Keratinocyte (primary cell): ENCODE measurements around the gene ARIH1.

ENCODE experiments used
- EZH2 ChIP-seq: IDR thresholded peaks from one replicate; pipeline ENCODE4 v1.6.1; 2012; ENCODE audit warnings: inconsistent platforms, mild to moderate bottlenecking, low read length, moderate library complexity
- TF ChIP-seq, protein P1 (sequence below), 3 experiments: IDR thresholded peaks in 1 of 3; conservative IDR thresholded peaks in 1 of 3; optimal IDR thresholded peaks in 1 of 3; 2 replicates in 2 of 3; 3 replicates in 1 of 3; pipeline versions ENCODE3 to v1.5.1; 2011; ENCODE audit warnings: low read length in 3 of 3, mild to moderate bottlenecking in 3 of 3, moderate library complexity in 2 of 3, control low read depth in 1 of 3, inconsistent platforms in 1 of 3; ENCODE audit not compliant: insufficient read depth in 2 of 3; ENCODE audit errors: extremely low read depth in 1 of 3

DNA sequence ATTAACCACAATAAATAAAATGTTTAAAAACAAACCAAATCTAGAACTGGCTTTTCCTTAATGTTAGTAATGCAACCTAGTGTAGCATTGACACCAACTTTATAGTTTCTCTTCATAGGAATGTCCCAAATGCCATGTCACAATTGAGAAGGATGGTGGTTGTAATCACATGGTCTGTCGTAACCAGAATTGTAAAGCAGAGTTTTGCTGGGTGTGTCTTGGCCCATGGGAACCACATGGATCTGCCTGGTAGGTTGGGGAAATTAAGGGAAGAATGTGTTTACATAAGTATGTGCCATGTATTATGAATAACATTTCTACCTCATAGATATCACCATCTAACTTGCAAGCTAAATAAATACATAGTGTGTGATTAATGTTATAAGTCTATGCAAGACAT, 95.9 kb downstream of the ARIH1 start:
- TF ChIP-seq, protein P1, sequence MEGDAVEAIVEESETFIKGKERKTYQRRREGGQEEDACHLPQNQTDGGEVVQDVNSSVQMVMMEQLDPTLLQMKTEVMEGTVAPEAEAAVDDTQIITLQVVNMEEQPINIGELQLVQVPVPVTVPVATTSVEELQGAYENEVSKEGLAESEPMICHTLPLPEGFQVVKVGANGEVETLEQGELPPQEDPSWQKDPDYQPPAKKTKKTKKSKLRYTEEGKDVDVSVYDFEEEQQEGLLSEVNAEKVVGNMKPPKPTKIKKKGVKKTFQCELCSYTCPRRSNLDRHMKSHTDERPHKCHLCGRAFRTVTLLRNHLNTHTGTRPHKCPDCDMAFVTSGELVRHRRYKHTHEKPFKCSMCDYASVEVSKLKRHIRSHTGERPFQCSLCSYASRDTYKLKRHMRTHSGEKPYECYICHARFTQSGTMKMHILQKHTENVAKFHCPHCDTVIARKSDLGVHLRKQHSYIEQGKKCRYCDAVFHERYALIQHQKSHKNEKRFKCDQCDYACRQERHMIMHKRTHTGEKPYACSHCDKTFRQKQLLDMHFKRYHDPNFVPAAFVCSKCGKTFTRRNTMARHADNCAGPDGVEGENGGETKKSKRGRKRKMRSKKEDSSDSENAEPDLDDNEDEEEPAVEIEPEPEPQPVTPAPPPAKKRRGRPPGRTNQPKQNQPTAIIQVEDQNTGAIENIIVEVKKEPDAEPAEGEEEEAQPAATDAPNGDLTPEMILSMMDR (optimal IDR thresholded peaks at IDR 0.05 in 1 of 3, IDR thresholded peaks at IDR 0.05 in 1 of 3, conservative IDR thresholded peaks at IDR 0.05 in 1 of 3; ENCODE audit: extremely low read depth in 1 of 3, insufficient read depth in 2 of 3, low read length in 3 of 3) = no peak
- no peak for TF ChIP-seq EZH2
